Activated naive CD8-positive, alpha-beta T cell (primary cell): Measurements from ENCODE around the gene BMPR2.
"Not testable (repeated sequence)": the region's sequence is repeated elsewhere in the genome, so short reads cannot be mapped to it uniquely, and the experiment has no call there.

Experiments used
- H3K27ac Mint-ChIP-seq: one replicate; pipeline ENCODE4 v1.8.0; 2021; ENCODE audit warnings: mixed read lengths
- H3K27me3 Mint-ChIP-seq: one replicate; pipeline ENCODE4 v1.8.0; 2021; ENCODE audit warnings: mixed read lengths
- H3K36me3 Mint-ChIP-seq: one replicate; pipeline ENCODE4 v1.8.0; 2021; ENCODE audit warnings: mixed read lengths
- H3K4me1 Mint-ChIP-seq: one replicate; pipeline ENCODE4 v1.8.0; 2021; ENCODE audit warnings: low read depth, mixed read lengths
- H3K4me3 Mint-ChIP-seq: one replicate; pipeline ENCODE4 v1.8.0; 2021; ENCODE audit warnings: mild to moderate bottlenecking, mixed read lengths
- H3K9me3 Mint-ChIP-seq: one replicate; pipeline ENCODE4 v1.8.0; 2021; ENCODE audit warnings: low read depth, mixed read lengths

Gene BMPR2

DNA sequence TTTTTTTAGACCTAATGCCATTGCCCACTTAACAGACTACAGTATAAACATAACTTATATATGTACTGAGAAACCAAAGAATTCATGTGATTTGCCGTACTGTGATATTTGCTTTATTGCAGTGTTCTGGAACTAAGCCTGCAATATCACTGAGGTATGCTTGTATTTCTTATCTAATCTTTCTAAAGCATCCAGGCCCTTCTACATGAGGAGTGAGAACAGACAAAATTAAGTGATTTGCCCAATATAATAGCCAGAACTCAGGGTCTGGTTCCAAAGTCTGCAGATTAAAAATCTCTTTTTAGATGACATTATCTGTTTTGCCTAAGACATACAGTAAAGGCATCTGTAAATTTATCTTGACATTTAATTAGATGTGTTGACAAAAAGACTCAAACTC is 41.9 kb downstream of the BMPR2 start:
- Mint-ChIP-seq H3K27me3 (no peaks in the 10 kb centered on the region), H3K4me1 (peaks cover 4% of the 10 kb centered on the region), H3K27ac (no peak overlapping the region), H3K4me3 (no peak overlapping the region), H3K9me3 (no peaks in the 10 kb centered on the region), H3K36me3 (peaks cover 3% of the 10 kb centered on the region)

DNA sequence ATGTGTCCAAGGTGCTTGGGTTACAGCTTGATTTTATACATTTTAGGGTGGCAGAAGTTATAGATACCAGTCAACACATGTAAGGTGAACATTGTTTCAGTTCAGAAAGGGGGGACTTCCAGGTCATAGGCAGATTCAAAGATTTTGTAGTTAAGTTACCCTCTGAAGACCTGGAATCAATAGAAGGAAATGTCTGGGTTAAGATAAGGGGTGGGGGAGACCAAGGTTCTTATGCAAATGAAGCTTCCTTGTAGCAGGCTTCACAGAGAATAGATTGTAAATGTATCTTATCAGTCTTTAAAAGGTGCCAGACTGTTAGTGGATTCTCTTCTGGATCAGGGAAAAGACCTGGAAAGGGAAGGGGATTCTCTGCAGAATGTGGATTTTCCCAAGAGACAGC is 42.4 kb downstream of the BMPR2 start:
- Mint-ChIP-seq H3K36me3 (peaks cover 3% of the 10 kb centered on the region), H3K4me1 (peaks cover 4% of the 10 kb centered on the region), H3K9me3 (no peaks in the 10 kb centered on the region), H3K4me3 (no peak overlapping the region), H3K27ac (no peak overlapping the region), H3K27me3 (no peaks in the 10 kb centered on the region)

DNA sequence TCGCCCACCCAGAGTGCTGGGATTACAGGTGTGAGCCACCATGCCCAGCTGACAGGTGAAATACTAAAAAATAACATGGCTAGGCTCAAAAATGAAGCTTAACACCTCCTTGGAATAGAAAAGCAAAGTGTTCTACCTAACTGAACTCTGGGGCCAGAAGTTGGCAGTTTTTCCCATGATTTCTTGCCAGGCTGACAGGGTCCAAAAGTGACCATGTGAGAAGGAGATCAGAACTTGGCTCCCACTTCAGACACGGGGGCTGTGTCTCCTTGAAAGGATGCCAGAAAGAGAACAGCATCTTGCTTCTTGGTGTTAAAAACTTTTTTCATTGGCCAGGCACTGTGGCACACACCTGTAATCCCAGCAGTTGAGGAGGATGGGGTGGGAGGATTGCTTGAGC is 47.0 kb downstream of the BMPR2 start:
- Mint-ChIP-seq H3K9me3 (peaks cover 4% of the 10 kb centered on the region), H3K27me3 (no peaks in the 10 kb centered on the region), H3K27ac (no peak overlapping the region), H3K36me3 (peaks cover 6% of the 10 kb centered on the region), H3K4me3 (no peak overlapping the region), H3K4me1 (peaks cover 10% of the 10 kb centered on the region)

- Mint-ChIP-seq H3K36me3 (peaks cover 18% of the 10 kb centered on the region), H3K27ac (no peak overlapping the region), H3K4me1 (peaks cover 10% of the 10 kb centered on the region), H3K27me3 (no peaks in the 10 kb centered on the region), H3K9me3 (peaks cover 12% of the 10 kb centered on the region), H3K4me3 (no peak overlapping the region)
Observed at GRCh38 chr2:202425036-202425435, 48.9 kb downstream of the BMPR2 start.

DNA sequence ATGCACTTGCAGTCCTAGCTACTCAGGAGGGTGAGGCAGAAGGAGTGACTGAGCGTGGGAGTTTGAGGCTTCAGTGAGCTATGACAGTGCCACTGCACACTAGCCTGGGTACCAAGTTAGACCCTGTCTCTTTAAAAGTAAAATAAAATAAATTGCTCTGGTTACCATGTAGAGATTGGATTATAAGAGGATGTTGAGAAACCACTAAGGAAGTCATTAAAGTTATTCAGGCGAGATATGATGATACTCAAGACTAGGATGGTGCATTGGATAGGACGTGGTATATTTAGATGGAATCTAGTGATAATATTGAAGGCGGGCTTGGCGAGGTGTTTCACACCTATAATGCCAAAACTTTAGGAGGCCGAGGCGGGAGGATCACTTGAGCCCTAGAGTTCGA is 50.6 kb downstream of the BMPR2 start:
- no peak overlapping the region for H3K27ac Mint-ChIP-seq
- H3K4me1 Mint-ChIP-seq: peaks cover 13% of the 10 kb centered on the region
- H3K4me3 Mint-ChIP-seq: no peak overlapping the region
- H3K36me3 Mint-ChIP-seq: peaks cover 18% of the 10 kb centered on the region
- no peaks in the 10 kb centered on the region for H3K27me3 Mint-ChIP-seq
- peaks cover 12% of the 10 kb centered on the region for H3K9me3 Mint-ChIP-seq

DNA sequence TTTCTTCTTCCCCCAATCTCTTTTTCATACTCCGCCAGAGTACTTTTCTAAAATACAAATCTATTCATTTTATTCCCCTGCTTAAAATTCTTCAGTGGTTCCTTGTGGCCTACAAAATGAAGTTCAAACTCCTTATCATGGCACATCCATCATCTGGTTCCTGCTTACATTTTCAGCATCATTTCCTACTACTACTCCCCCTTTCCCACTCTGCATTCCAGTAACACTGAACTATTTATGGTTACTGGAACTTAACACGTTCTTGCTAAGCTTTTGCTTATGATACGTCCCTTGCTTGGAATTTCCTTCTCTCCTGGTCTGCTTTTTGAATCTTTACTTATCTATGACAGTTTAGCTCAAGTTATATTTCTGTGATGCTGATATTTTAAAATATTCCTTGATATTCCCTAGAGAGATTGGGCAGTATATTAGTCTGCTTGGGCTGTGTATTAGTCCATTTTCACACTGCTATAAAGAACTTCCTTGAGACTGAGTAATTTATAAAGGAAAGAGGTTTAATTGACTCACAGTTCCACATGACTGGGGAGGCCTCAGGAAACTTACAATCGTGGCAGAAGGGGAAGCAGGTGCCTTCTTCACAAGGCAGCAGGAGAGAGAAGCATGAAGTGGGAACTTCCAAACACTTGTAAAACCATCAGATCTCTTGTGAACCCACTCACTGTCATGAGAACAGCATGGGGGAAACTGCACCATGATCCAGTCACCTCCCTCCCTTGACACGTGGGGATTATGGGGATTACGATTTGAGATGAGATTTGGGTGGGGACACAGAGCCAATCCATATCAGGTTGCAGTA is 53.2 kb downstream of the BMPR2 start:
- Mint-ChIP-seq H3K27me3 (no peaks in the 10 kb centered on the region), H3K4me3 (no peak overlapping the region), H3K27ac (no peak overlapping the region), H3K9me3 (peaks cover 12% of the 10 kb centered on the region), H3K4me1 (peaks cover 14% of the 10 kb centered on the region), H3K36me3 (peaks cover 22% of the 10 kb centered on the region)

GRCh38 chr2:202432776-202433175 is 56.6 kb downstream of the BMPR2 start:
- no peak overlapping the region for H3K27ac Mint-ChIP-seq
- peaks cover 19% of the 10 kb centered on the region for H3K36me3 Mint-ChIP-seq
- no peaks in the 10 kb centered on the region for H3K27me3 Mint-ChIP-seq
- H3K9me3 Mint-ChIP-seq: peaks cover 8% of the 10 kb centered on the region
- peaks cover 6% of the 10 kb centered on the region for H3K4me1 Mint-ChIP-seq
- H3K4me3 Mint-ChIP-seq: no peak overlapping the region

GRCh38 chr2:202434472-202434871 is 58.3 kb downstream of the BMPR2 start:
- H3K36me3 Mint-ChIP-seq: peaks cover 4% of the 10 kb centered on the region
- H3K4me3 Mint-ChIP-seq: no peak overlapping the region
- no peaks in the 10 kb centered on the region for H3K27me3 Mint-ChIP-seq
- peaks cover 9% of the 10 kb centered on the region for H3K4me1 Mint-ChIP-seq
- peaks cover 1% of the 10 kb centered on the region for H3K9me3 Mint-ChIP-seq
- no peak overlapping the region for H3K27ac Mint-ChIP-seq

GRCh38 chr2:202436626-202437025 is 60.5 kb downstream of the BMPR2 start:
- H3K27me3 Mint-ChIP-seq: no peaks in the 10 kb centered on the region
- H3K9me3 Mint-ChIP-seq: no peaks in the 10 kb centered on the region
- H3K4me1 Mint-ChIP-seq: peaks cover 6% of the 10 kb centered on the region
- peaks cover 3% of the 10 kb centered on the region for H3K36me3 Mint-ChIP-seq
- H3K4me3 Mint-ChIP-seq: no peak overlapping the region
- H3K27ac Mint-ChIP-seq: no peak overlapping the region

GRCh38 chr2:202440117-202440516 is 64.0 kb downstream of the BMPR2 start:
- not testable (repeated sequence) for H3K27me3 Mint-ChIP-seq, H3K4me3 Mint-ChIP-seq, H3K4me1 Mint-ChIP-seq, H3K9me3 Mint-ChIP-seq, H3K27ac Mint-ChIP-seq, H3K36me3 Mint-ChIP-seq

GRCh38 chr2:202442882-202443281 is 66.8 kb downstream of the BMPR2 start:
- Mint-ChIP-seq H3K4me1 (peaks cover 7% of the 10 kb centered on the region), H3K9me3 (no peaks in the 10 kb centered on the region), H3K4me3 (no peak overlapping the region), H3K27ac (no peak overlapping the region), H3K27me3 (no peaks in the 10 kb centered on the region), H3K36me3 (peaks cover 3% of the 10 kb centered on the region)

- Mint-ChIP-seq H3K36me3 (peaks cover 5% of the 10 kb centered on the region), H3K4me3 (no peak overlapping the region), H3K27ac (no peak overlapping the region), H3K27me3 (no peaks in the 10 kb centered on the region), H3K9me3 (no peaks in the 10 kb centered on the region), H3K4me1 (peaks cover 4% of the 10 kb centered on the region)
Observed at GRCh38 chr2:202444000-202444399, 67.9 kb downstream of the BMPR2 start.

DNA sequence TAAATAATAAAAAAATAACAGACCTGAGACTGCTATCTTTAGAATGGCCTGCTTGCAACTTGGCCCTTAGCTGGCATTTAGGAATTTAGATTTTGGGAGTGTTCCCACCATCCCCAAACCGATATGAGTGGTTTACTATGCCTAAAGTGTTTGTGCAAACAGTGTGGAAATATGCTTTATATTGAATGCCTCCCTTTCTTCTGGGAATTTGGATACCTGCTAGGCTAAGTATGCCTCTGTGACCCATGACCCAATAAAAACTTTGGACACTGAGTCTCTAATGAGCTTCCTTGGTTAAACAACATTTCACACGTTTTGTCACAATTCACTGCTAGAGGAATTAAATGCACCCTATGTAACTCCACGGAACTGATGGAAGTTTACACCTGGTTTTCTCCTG is 73.2 kb downstream of the BMPR2 start:
- Mint-ChIP-seq H3K36me3 (peaks cover 8% of the 10 kb centered on the region), H3K27ac (no peak overlapping the region), H3K27me3 (no peaks in the 10 kb centered on the region), H3K4me3 (no peak overlapping the region), H3K9me3 (no peaks in the 10 kb centered on the region), H3K4me1 (no peaks in the 10 kb centered on the region)

DNA sequence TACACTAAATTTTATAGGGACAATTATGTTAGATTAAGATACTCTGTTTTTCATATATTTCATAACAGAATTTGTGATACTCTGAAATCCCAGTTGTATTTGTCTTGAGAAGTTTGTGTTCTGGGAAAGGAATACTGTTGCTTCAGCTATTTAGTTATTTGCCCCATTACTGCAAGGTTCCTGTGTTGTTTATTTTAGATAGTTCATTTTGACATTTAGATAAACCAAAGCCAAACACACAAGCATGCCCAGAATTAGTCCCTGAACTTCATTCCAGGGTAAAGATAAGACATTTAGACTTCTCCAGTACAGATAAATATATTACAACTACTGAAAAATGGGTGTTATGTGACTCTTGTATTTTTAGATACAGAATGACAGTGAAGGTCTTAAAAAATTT is 74.7 kb downstream of the BMPR2 start:
- Mint-ChIP-seq H3K27me3 (no peaks in the 10 kb centered on the region), H3K4me3 (no peak overlapping the region), H3K9me3 (no peaks in the 10 kb centered on the region), H3K36me3 (peaks cover 11% of the 10 kb centered on the region), H3K4me1 (no peaks in the 10 kb centered on the region), H3K27ac (no peak overlapping the region)

DNA sequence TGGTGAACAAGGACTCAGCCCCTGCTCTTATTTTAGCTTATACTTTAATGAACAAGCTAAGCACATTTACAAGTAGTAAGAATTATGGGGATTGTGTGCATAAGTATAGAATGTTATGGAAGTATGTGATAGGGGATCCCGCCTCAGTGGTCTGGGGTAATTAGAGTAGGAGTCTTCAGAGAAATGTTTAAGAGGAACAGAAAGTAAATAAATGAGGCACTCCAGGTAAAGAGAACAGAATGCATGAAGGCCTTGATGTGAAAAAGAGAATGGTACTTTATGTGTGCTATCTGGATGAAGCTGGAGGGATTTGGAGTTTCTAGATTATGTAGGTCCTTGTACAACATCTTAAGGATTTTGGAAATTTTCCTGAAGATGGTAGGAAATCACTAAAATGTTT is 76.6 kb downstream of the BMPR2 start:
- no peaks in the 10 kb centered on the region for H3K4me1 Mint-ChIP-seq
- H3K27me3 Mint-ChIP-seq: no peaks in the 10 kb centered on the region
- no peak overlapping the region for H3K4me3 Mint-ChIP-seq
- H3K9me3 Mint-ChIP-seq: no peaks in the 10 kb centered on the region
- peaks cover 11% of the 10 kb centered on the region for H3K36me3 Mint-ChIP-seq
- H3K27ac Mint-ChIP-seq: no peak overlapping the region

DNA sequence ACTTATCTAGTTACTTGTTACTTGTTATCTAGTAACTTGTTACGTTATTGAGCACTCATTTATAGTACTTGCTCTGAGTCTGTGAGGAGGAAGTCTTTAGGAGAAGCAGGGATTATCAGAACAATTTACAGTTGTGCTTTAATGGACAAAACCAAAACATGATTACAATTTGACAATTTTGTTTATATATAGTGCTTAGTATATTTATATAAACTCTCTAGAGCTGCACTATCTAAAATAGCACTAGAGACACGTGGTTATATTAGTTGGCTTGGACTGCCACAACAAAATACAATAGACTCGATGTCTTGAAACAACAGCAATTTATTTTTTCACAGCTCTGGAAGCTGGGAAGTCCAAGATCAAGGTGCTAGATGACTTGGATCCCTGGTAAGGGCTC is 78.4 kb downstream of the BMPR2 start:
- H3K36me3 Mint-ChIP-seq: peaks cover 9% of the 10 kb centered on the region
- peaks cover under 1% of the 10 kb centered on the region for H3K9me3 Mint-ChIP-seq

More for the DNA sequence above, 78.4 kb downstream of the BMPR2 start:
- no peaks in the 10 kb centered on the region for H3K4me1 Mint-ChIP-seq
- H3K27me3 Mint-ChIP-seq: no peaks in the 10 kb centered on the region
- no peak overlapping the region for H3K27ac Mint-ChIP-seq
- H3K4me3 Mint-ChIP-seq: no peak overlapping the region
